K562 (cell line): ENCODE data around the gene MMP2. TPM values are rescaled to one million over a fixed set of nuclear protein-coding genes. Genes with fewer than 3 reads are reported as not detected.

Experiments
- ATAC-seq: fragments of 200-7000 bp; cut with Tn5 transposase; 3 replicates; pipeline ENCODE4 v1.9.1; 2020; ENCODE audit warnings: moderate library complexity
- BruUV-seq: library from RNA; stranded (reverse); fragments of 400-500 nt; replicated peaks from 2 replicates; lab custom pipeline; 2021; lab: Mats Ljungman, UMichigan
- CTCF ChIA-PET: fragments of 300-600 bp; formaldehyde crosslinking; extraction: SDS; loops from one replicate; lab custom pipeline; 2021; ENCODE audit warnings: low intra/inter-chr PET ratio; lab: Yijun Ruan, JAX
- POLR2A ChIA-PET: fragments of 300-600, 350-650 bp; sonication (Branson Sonifier 250); formaldehyde crosslinking; extraction: SDS; loops from one replicate; lab custom pipeline; 2021; ENCODE audit warnings: antibody characterized with exemption, inconsistent platforms; lab: Yijun Ruan, JAX
- DNase-seq, 4 experiments: peaks; one replicate each; pipeline versions ENCODE4 v3.0.0 to v3.0.0-alpha.2; 2011 to 2018; ENCODE audit warnings: low spot score in 3 of 4, mixed read lengths in 3 of 4; ENCODE audit errors: extremely low read depth in 1 of 4
- FAIRE-seq: peaks from 2 replicates; lab custom pipeline; 2011; peaks lifted over from hg19 to GRCh38; lab: Jason Lieb, UNC
- H2AFZ ChIP-seq: 2 replicates; pipeline ENCODE4 v1.6.0; 2011; ENCODE audit warnings: low read depth, low read length, control low read depth, inconsistent platforms
- H3K27ac ChIP-seq: fragments of 200-600 bp; 3 replicates; pipeline ENCODE4 v1.8.0; 2011; ENCODE audit warnings: low read depth, mild to moderate bottlenecking, control low read depth, inconsistent platforms, low read length, moderate library complexity, mixed read lengths; ENCODE audit errors: extremely low read depth
- H3K27me3 ChIP-seq, 2 experiments: fragments of 300-600 bp in 1 of 2; 2 replicates in 1 of 2; 3 replicates in 1 of 2; pipeline versions ENCODE4 v1.6.0 to v1.8.0; 2011; ENCODE audit warnings: inconsistent platforms in 2 of 2, low read length in 2 of 2, mild to moderate bottlenecking in 1 of 2, mixed read lengths in 1 of 2, moderate library complexity in 1 of 2; ENCODE audit not compliant: control insufficient read depth in 2 of 2, insufficient read depth in 2 of 2
- H3K36me3 ChIP-seq: fragments of 300-600 bp; 3 replicates; pipeline ENCODE4 v1.8.0; 2011; ENCODE audit warnings: mild to moderate bottlenecking, low read length, inconsistent platforms; ENCODE audit not compliant: control insufficient read depth, insufficient read depth
- H3K4me1 ChIP-seq, 2 experiments: fragments of 200-600 bp in 1 of 2; replicated peaks in 1 of 2; 2 replicates in 1 of 2; 3 replicates in 1 of 2; pipeline versions ENCODE4 v1.5.1 to v1.8.0; 2011; ENCODE audit warnings: inconsistent platforms in 2 of 2, low read length in 2 of 2, mild to moderate bottlenecking in 1 of 2, mixed read lengths in 1 of 2, moderate library complexity in 1 of 2; ENCODE audit not compliant: control insufficient read depth in 2 of 2, insufficient read depth in 2 of 2
- H3K4me2 ChIP-seq: 2 replicates; pipeline ENCODE4 v1.6.1; 2011; ENCODE audit warnings: low read length, control low read depth, inconsistent platforms, mixed read lengths; ENCODE audit not compliant: insufficient read depth
- H3K4me3 ChIP-seq: fragments of 200-600 bp; sonication (generic), shearing (Covaris generic); 2 replicates; pipeline ENCODE4 v1.5.1; 2016; ENCODE audit warnings: control low read depth, inconsistent platforms
- H3K79me2 ChIP-seq: fragments of 200-600 bp; 3 replicates; pipeline ENCODE4 v1.8.0; 2011; ENCODE audit warnings: low read length, inconsistent platforms; ENCODE audit not compliant: control insufficient read depth, insufficient read depth
- H3K9ac ChIP-seq, 2 experiments: 2 replicates each; pipeline versions ENCODE4 v1.6.0 to v1.6.1; 2011; ENCODE audit warnings: low read depth in 2 of 2, low read length in 2 of 2, control low read depth in 1 of 2, inconsistent platforms in 1 of 2, mild to moderate bottlenecking in 1 of 2, mixed read lengths in 1 of 2; ENCODE audit not compliant: insufficient read depth in 1 of 2
- H3K9me1 ChIP-seq: one replicate; pipeline ENCODE4 v1.6.0; 2011; ENCODE audit warnings: inconsistent platforms, mild to moderate bottlenecking, low read length, moderate library complexity; ENCODE audit not compliant: control insufficient read depth, insufficient read depth
- H3K9me3 ChIP-seq: replicated peaks from 2 replicates; pipeline ENCODE4 v1.5.1; 2011; ENCODE audit warnings: low read depth, low read length, inconsistent platforms; ENCODE audit not compliant: control insufficient read depth, insufficient read depth
- H4K20me1 ChIP-seq: replicated peaks from 2 replicates; pipeline ENCODE4 v1.6.1; 2011; ENCODE audit warnings: low read length, inconsistent platforms, mixed read lengths; ENCODE audit not compliant: control insufficient read depth, insufficient read depth
- CHD2 ChIP-seq: IDR thresholded peaks from 2 replicates; pipeline ENCODE4 v1.6.1; 2011; ENCODE audit warnings: low read depth, low read length
- MEIS2 ChIP-seq: fragments of 450-650 bp; IDR thresholded peaks from 2 replicates; pipeline ENCODE4 v1.6.1; 2014; ENCODE audit warnings: mild to moderate bottlenecking; ENCODE audit not compliant: partially characterized antibody
- RBM15 ChIP-seq: fragments of 200-400 bp; formaldehyde crosslinking; IDR thresholded peaks from 2 replicates; pipeline ENCODE4 v1.6.1; 2018; ENCODE audit warnings: mild to moderate bottlenecking, low read length, moderate library complexity; ENCODE audit not compliant: insufficient read depth
- RBM25 ChIP-seq: fragments of 200-400 bp; formaldehyde crosslinking; IDR thresholded peaks from 2 replicates; pipeline ENCODE4 v1.6.1; 2018; ENCODE audit warnings: low read length, low read depth, moderate library complexity; ENCODE audit not compliant: severe bottlenecking
- WGBS: fragments of 100-300 bp; shearing (Covaris generic); methylation state at CpG from one replicate; pipeline ENCODE4 v1.1.6; 2016; ENCODE audit warnings: low coverage, mixed read lengths; ENCODE audit not compliant: insufficient coverage; ENCODE audit errors: missing lambda C conversion rate; 5-methylcytosine and 5-hydroxymethylcytosine counted together
- in situ Hi-C: fragments of 300-500 bp; cut with MboI; formaldehyde crosslinking; loops from 4 replicates; pipeline ENCODE4 v1.15.0; 2018; ENCODE audit warnings: inconsistent platforms, mixed read lengths
- intact Hi-C: fragments of 100-400 bp; cut with micrococcal nuclease; formaldehyde crosslinking; loops from 2 replicates; pipeline ENCODE4 v1.14.2; 2022
- polyA plus RNA-seq, 8 experiments: library from polyadenylated mRNA; depleted of rRNA in 4 of 8; stranded (reverse) in 5 of 8; unstranded in 3 of 8; fragments of >200 nt; fragmentation: Nextera tagmentation in 2 of 8; fragmentation: Illumina TruSeq in 1 of 8; extraction: Ambion mirVana in 2 of 8; extraction: Trizol in 1 of 8; gene quantifications; 2 replicates each; pipeline versions ENCODE4 v1.2.1 to v1.2.3, GENCODE V29; 2011 to 2014; ENCODE audit warnings: inconsistent platforms in 1 of 8, missing spikeins in 1 of 8
- total RNA-seq, 7 experiments: library from RNA; depleted of rRNA in 6 of 7; stranded (reverse); fragments of >200 nt in 6 of 7; fragmentation: Illumina TruSeq in 2 of 7; extraction: Trizol in 2 of 7; gene quantifications; 2 replicates each; pipeline versions ENCODE4 v1.2.1 to v1.2.3, GENCODE V29; 2011 to 2021; ENCODE audit warnings: low replicate concordance in 1 of 7

The MMP2 gene
- total and polyA plus RNA-seq, 9 of the 15 experiments (the other 6 are each of a cell fraction or from before 2014, with no cell fraction given): 0.05 to 0.53 TPM; not detected in 7

DNA sequence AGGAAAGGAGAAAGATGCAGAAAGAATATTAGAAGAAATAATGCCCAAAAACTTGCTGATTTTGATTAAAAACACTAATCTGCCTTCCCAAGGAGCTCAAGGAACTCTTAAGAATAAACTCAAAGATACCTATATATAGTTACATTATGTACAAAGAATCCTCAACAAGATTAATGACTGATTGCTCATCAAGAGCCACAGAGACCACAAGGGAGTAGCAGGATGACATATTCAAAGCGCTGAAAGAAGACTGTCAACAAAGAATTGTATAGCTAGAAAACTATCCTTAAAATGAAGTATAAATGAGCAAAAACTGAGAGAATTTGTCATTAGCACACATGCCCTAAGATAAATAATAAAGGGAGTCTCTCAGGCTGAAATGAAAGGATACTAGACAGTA lies 36.1 kb downstream of the MMP2 start:
- H3K4me1 ChIP-seq: peaks cover 0 to under 1% of the 10 kb centered on the region in 2 experiments; a peak in 3 of 5 replicates
- no TSS peak for BruUV-seq
- no peak for ATAC-seq
- TF ChIP-seq MEIS2 (peak; percentile 72), RBM15 (no peak)
- TF ChIP-seq, all 486 proteins: peak for 1
- Histone ChIP-seq H4K20me1 (no peaks in the 10 kb centered on the region), H3K4me3 (no peak overlapping the region), H3K9me3 (no peaks in the 10 kb centered on the region), H3K4me2 (no peak overlapping the region), H2AFZ (no peak overlapping the region), H3K9me1 (no peaks in the 10 kb centered on the region), H3K36me3 (no peaks in the 10 kb centered on the region), H3K9ac (no peak overlapping the region), H3K79me2 (no peaks in the 10 kb centered on the region), H3K27ac (no peak overlapping the region), H3K27me3 (no peaks in the 10 kb centered on the region)
- DNase-seq: no peak
- intact Hi-C loops (no loop called here), in situ Hi-C loops (no loop called here)
- FAIRE-seq: no peak
- ChIA-PET POLR2A (interaction anchor here (1.0 to 1.5 kb wide), 2 partner anchors 13 to 17 kb away, joined by 3 to 4 read pairs; no protein-coding TSS in a partner anchor), CTCF (no interaction called here)
- WGBS: 7% methylated on average over 1 of the region's 1 CpG

DNA sequence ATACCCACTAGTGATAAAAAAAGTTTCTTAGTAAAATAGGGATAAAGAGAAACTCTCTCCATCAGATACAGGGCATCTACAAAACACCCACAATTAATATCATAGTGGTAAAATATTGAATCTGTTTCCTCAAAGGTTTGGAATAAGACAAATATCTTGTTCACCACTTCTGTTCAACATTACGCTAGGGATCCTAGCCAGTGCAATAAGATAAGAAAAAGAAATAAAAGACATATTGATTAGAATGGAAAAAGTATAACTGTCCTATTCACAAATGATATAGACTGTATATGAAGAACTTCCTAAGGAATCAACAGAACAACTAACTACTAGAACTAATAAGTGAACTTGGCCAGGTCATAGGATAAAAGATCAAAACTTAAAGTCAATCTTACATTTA lies 42.8 kb downstream of the MMP2 start:
- BruUV-seq: no TSS peak
- H3K9ac ChIP-seq: no peak overlapping the region
- no peak overlapping the region for H2AFZ ChIP-seq
- H3K27me3 ChIP-seq: no peaks in the 10 kb centered on the region
- FAIRE-seq (no peak), ATAC-seq (no peak), DNase-seq (no peak)
- H3K27ac ChIP-seq: no peak overlapping the region
- no peaks in the 10 kb centered on the region for H3K4me1 ChIP-seq
- ChIA-PET POLR2A (no interaction called here), CTCF (no interaction called here)
- no peaks in the 10 kb centered on the region for H4K20me1 ChIP-seq
- no peaks in the 10 kb centered on the region for H3K9me3 ChIP-seq
- intact Hi-C loops (no loop called here), in situ Hi-C loops (no loop called here)
- TF ChIP-seq CHD2 (no peak), RBM25 (peak; percentile 43)
- H3K79me2 ChIP-seq: no peaks in the 10 kb centered on the region
- WGBS: 20% methylated on average over 1 of the region's 1 CpG
- H3K4me2 ChIP-seq: no peak overlapping the region
- no peak overlapping the region for H3K4me3 ChIP-seq
- no peaks in the 10 kb centered on the region for H3K9me1 ChIP-seq
- H3K36me3 ChIP-seq: no peaks in the 10 kb centered on the region
